ENCODE data around the gene PKNOX1. TPM values are rescaled to one million over a fixed set of nuclear protein-coding genes. Genes with fewer than 3 reads are reported as not detected.

PKNOX1 gene
- total RNA-seq, 1 experiment from 2014 or later = 16.5 TPM

DNA sequence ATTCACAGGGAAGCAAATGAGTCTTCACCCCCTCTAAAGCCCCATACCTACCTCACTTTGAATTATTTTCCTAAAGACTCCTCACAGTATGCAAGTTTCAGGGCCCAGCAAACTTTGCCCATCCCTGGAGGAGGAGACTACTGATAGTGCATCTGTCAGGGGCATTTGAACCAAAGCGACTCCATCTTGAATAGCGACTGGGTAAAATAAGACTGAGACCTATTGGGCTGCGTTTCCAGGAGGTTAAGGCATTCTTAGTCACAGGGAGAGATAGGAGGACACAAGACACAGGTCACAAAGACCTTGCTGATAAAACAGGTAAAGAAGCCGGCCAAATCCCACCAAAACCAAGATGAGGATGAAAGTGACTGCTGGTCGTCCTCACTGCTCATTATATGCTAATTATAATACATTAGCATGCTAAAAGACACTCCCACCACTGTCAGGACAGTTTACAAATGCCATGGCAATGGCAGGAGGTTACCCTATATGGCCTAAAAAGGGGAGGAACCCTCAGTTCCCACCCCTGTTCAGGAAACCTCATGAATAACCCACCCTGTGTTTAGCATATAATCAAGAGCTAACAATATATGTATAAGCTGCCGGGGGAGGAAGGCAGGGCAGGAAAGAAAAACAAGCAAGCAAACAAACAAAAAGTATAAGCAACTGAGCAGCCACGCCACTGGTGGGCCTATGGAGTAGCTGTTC is 3.3 kb upstream of the PKNOX1 start:
- CTCF ChIA-PET = no interaction called here
- no peak for TF ChIP-seq SIN3A (IDR thresholded peaks at IDR 0.05; ENCODE audit: borderline replicate concordance, insufficient read depth, low read depth, low read length)
- no peak overlapping the region for H3K27ac ChIP-seq (ENCODE audit: low read length)
- ATAC-seq (no peak), DNase-seq (ENCODE audit: low read depth, low spot score) (no peak)
- H3K27me3 ChIP-seq (ENCODE audit: control insufficient read depth, insufficient read depth, low read length) = no peaks in the 10 kb centered on the region
- no peaks in the 10 kb centered on the region for H3K36me3 ChIP-seq (ENCODE audit: control insufficient read depth, insufficient read depth, low read length)
- in situ Hi-C loops (cut with HindIII; ENCODE audit: low pct_unique_long_range_greater_than_20kb, low sequenced_read_pairs) = no loop called here
- no peaks in the 10 kb centered on the region for H3K9me3 ChIP-seq (ENCODE audit: control insufficient read depth, insufficient read depth, low read depth, low read length)
- H3K4me1 ChIP-seq (ENCODE audit: control insufficient read depth, insufficient read depth, low read length) = peaks cover 12% of the 10 kb centered on the region
- no peak overlapping the region for H3K4me3 ChIP-seq (ENCODE audit: low read depth in 2 of 2, low read length in 2 of 2)
- intact Hi-C loops (cut with micrococcal nuclease; ENCODE audit: unreplicated experiment) = no loop called here
- POLR2A ChIA-PET = no interaction called here
- no TSS peak for BruUV-seq (replicated peaks)

- no peak overlapping the region for H3K27ac ChIP-seq (ENCODE audit: low read length)
- ATAC-seq (no peak), DNase-seq (ENCODE audit: low read depth, low spot score) (no peak)
- no peaks in the 10 kb centered on the region for H3K27me3 ChIP-seq (ENCODE audit: control insufficient read depth, insufficient read depth, low read length)
- no peak overlapping the region for H3K4me3 ChIP-seq (ENCODE audit: low read depth in 2 of 2, low read length in 2 of 2)
- no TSS peak for BruUV-seq (replicated peaks)
- no peaks in the 10 kb centered on the region for H3K36me3 ChIP-seq (ENCODE audit: control insufficient read depth, insufficient read depth, low read length)
- no peaks in the 10 kb centered on the region for H3K9me3 ChIP-seq (ENCODE audit: control insufficient read depth, insufficient read depth, low read depth, low read length)
- in situ Hi-C loops (cut with HindIII; ENCODE audit: low pct_unique_long_range_greater_than_20kb, low sequenced_read_pairs) = no loop called here
- ChIA-PET CTCF (no interaction called here), POLR2A (interaction anchor here (0.5 kb wide), 1 partner anchor 13 kb away, joined by 5 read pairs; no protein-coding TSS in a partner anchor)
- intact Hi-C loops (cut with micrococcal nuclease; ENCODE audit: unreplicated experiment) = no loop called here
- TF ChIP-seq POLR2AphosphoS5 (IDR thresholded peaks at IDR 0.05; ENCODE audit: low read depth, low read length) (no peak), REST (IDR thresholded peaks at IDR 0.05; ENCODE audit: insufficient read depth in 1 of 2, low read depth in 2 of 2, low read length in 1 of 2) (no peak)
- TF ChIP-seq, protein P1, sequence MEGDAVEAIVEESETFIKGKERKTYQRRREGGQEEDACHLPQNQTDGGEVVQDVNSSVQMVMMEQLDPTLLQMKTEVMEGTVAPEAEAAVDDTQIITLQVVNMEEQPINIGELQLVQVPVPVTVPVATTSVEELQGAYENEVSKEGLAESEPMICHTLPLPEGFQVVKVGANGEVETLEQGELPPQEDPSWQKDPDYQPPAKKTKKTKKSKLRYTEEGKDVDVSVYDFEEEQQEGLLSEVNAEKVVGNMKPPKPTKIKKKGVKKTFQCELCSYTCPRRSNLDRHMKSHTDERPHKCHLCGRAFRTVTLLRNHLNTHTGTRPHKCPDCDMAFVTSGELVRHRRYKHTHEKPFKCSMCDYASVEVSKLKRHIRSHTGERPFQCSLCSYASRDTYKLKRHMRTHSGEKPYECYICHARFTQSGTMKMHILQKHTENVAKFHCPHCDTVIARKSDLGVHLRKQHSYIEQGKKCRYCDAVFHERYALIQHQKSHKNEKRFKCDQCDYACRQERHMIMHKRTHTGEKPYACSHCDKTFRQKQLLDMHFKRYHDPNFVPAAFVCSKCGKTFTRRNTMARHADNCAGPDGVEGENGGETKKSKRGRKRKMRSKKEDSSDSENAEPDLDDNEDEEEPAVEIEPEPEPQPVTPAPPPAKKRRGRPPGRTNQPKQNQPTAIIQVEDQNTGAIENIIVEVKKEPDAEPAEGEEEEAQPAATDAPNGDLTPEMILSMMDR (IDR thresholded peaks at IDR 0.05) = no peak
- peaks cover 12% of the 10 kb centered on the region for H3K4me1 ChIP-seq (ENCODE audit: control insufficient read depth, insufficient read depth, low read length)
Measured at GRCh38 chr21:42971897-42972275, 2.5 kb upstream of the PKNOX1 start.

GRCh38 chr21:42973309-42973990 is 912 bp upstream of the PKNOX1 start:
- BruUV-seq (replicated peaks) = no TSS peak
- POLR2A ChIA-PET = interaction anchor here (0.6 to 0.8 kb wide), 6 partner anchors 8 to 925 kb away, joined by 3 to 11 read pairs (median 6); no protein-coding TSS in a partner anchor
- Histone ChIP-seq H3K27me3 (ENCODE audit: control insufficient read depth, insufficient read depth, low read length) (no peaks in the 10 kb centered on the region), H3K36me3 (ENCODE audit: control insufficient read depth, insufficient read depth, low read length) (no peaks in the 10 kb centered on the region), H3K4me3 (ENCODE audit: low read depth in 2 of 2, low read length in 2 of 2) (peak overlapping the region; percentile 42 to 62), H3K27ac (ENCODE audit: low read length) (peak overlapping the region; percentile 89), H3K9me3 (ENCODE audit: control insufficient read depth, insufficient read depth, low read depth, low read length) (no peaks in the 10 kb centered on the region), H3K4me1 (ENCODE audit: control insufficient read depth, insufficient read depth, low read length) (peaks cover 12% of the 10 kb centered on the region)
- ATAC-seq = no peak
- CTCF ChIA-PET = interaction anchor here (0.5 to 0.6 kb wide), 2 partner anchors 28 to 672 kb away, joined by 3 to 5 read pairs; no protein-coding TSS in a partner anchor
- TF ChIP-seq, protein P1 (IDR thresholded peaks at IDR 0.05) = no peak
- TF ChIP-seq REST (IDR thresholded peaks at IDR 0.05; ENCODE audit: insufficient read depth in 1 of 2, low read depth in 2 of 2, low read length in 1 of 2) (no peak), POLR2AphosphoS5 (IDR thresholded peaks at IDR 0.05; ENCODE audit: low read depth, low read length) (no peak), SIN3A (IDR thresholded peaks at IDR 0.05; ENCODE audit: borderline replicate concordance, insufficient read depth, low read depth, low read length) (no peak), TCF7L2 (IDR thresholded peaks at IDR 0.05; ENCODE audit: low read depth, low read length) (no peak)
- in situ Hi-C loops (cut with HindIII; ENCODE audit: low pct_unique_long_range_greater_than_20kb, low sequenced_read_pairs) = no loop called here
- intact Hi-C loops (cut with micrococcal nuclease; ENCODE audit: unreplicated experiment) = no loop called here
- DNase-seq (ENCODE audit: low read depth, low spot score) = no peak

Measured in Panc1 (cell line).